ENCODE results near the gene BMPR1B. TPM values are rescaled to one million over a fixed set of nuclear protein-coding genes. Genes with fewer than 3 reads are reported as not detected.

The BMPR1B gene
- total RNA-seq, 3 donors from 2014 or later, result 0.64 to 7.2 (median 2.0) TPM

- TF ChIP-seq CTCF (IDR thresholded peaks at IDR 0.05) (no peak), POLR2AphosphoS5 (IDR thresholded peaks at IDR 0.05) (no peak), POLR2A (IDR thresholded peaks at IDR 0.05) (no peak)
Observed at GRCh38 chr4:95151255-95151654, 393.5 kb downstream of the BMPR1B start.

GRCh38 chr4:95153182-95153581 is 395.4 kb downstream of the BMPR1B start:
- no peak for DNase-seq (ENCODE audit: low spot score in 2 of 2)
- Histone ChIP-seq H3K36me3 (no peaks in the 10 kb centered on the region), H3K27ac (no peak overlapping the region), H3K27me3 (no peaks in the 10 kb centered on the region), H3K4me3 (no peak overlapping the region), H3K4me1 (no peaks in the 10 kb centered on the region), H3K9me3 (no peaks in the 10 kb centered on the region)
- TF ChIP-seq POLR2AphosphoS5 (IDR thresholded peaks at IDR 0.05), result no peak
- no peak for TF ChIP-seq POLR2A (IDR thresholded peaks at IDR 0.05)
- no peak for TF ChIP-seq CTCF (IDR thresholded peaks at IDR 0.05)
- intact Hi-C loops (cut with DNase I; ENCODE audit: low total_unique reads), result no loop called here

More at GRCh38 chr4:95151255-95151654, 393.5 kb downstream of the BMPR1B start:
- DNase-seq (ENCODE audit: low spot score in 2 of 2), result no peak
- Histone ChIP-seq H3K27ac (no peak overlapping the region), H3K4me1 (no peaks in the 10 kb centered on the region), H3K36me3 (no peaks in the 10 kb centered on the region), H3K27me3 (no peaks in the 10 kb centered on the region), H3K4me3 (no peak overlapping the region), H3K9me3 (no peaks in the 10 kb centered on the region)
- intact Hi-C loops (cut with DNase I; ENCODE audit: low total_unique reads), result no loop called here

GRCh38 chr4:95155759-95156451 is 398.1 kb downstream of the BMPR1B start:
- intact Hi-C loops (cut with DNase I; ENCODE audit: low total_unique reads), result no loop called here
- no peak for DNase-seq (ENCODE audit: low spot score in 2 of 2)
- TF ChIP-seq POLR2AphosphoS5 (IDR thresholded peaks at IDR 0.05) (no peak), POLR2A (IDR thresholded peaks at IDR 0.05) (no peak), CTCF (IDR thresholded peaks at IDR 0.05) (peak; percentile 32 to 47 (median 38))
- no peak overlapping the region for H3K27ac ChIP-seq
- no peak overlapping the region for H3K4me3 ChIP-seq
- no peaks in the 10 kb centered on the region for H3K4me1 ChIP-seq
- H3K9me3 ChIP-seq, result no peaks in the 10 kb centered on the region
- no peaks in the 10 kb centered on the region for H3K27me3 ChIP-seq
- H3K36me3 ChIP-seq, result no peaks in the 10 kb centered on the region

GRCh38 chr4:95156452-95156765 is 398.7 kb downstream of the BMPR1B start:
- H3K36me3 ChIP-seq, result no peaks in the 10 kb centered on the region
- no peaks in the 10 kb centered on the region for H3K27me3 ChIP-seq
- intact Hi-C loops (cut with DNase I; ENCODE audit: low total_unique reads), result no loop called here
- no peaks in the 10 kb centered on the region for H3K9me3 ChIP-seq
- H3K4me1 ChIP-seq, result no peaks in the 10 kb centered on the region
- H3K4me3 ChIP-seq, result no peak overlapping the region
- TF ChIP-seq POLR2A (IDR thresholded peaks at IDR 0.05) (no peak), POLR2AphosphoS5 (IDR thresholded peaks at IDR 0.05) (no peak), CTCF (IDR thresholded peaks at IDR 0.05) (no peak)
- no peak for DNase-seq (ENCODE audit: low spot score in 2 of 2)
- no peak overlapping the region for H3K27ac ChIP-seq

GRCh38 chr4:95157596-95157995 is 399.8 kb downstream of the BMPR1B start:
- Histone ChIP-seq H3K4me3 (no peak overlapping the region), H3K27me3 (no peaks in the 10 kb centered on the region), H3K4me1 (no peaks in the 10 kb centered on the region), H3K9me3 (no peaks in the 10 kb centered on the region), H3K36me3 (no peaks in the 10 kb centered on the region), H3K27ac (no peak overlapping the region)
- DNase-seq (ENCODE audit: low spot score in 2 of 2), result no peak
- TF ChIP-seq CTCF (IDR thresholded peaks at IDR 0.05) (no peak), POLR2AphosphoS5 (IDR thresholded peaks at IDR 0.05) (no peak), POLR2A (IDR thresholded peaks at IDR 0.05) (no peak)
- intact Hi-C loops (cut with DNase I; ENCODE audit: low total_unique reads), result no loop called here
